Measurements from ENCODE around the gene PRSS53. TPM values are rescaled to one million over a fixed set of nuclear protein-coding genes. Genes with fewer than 3 reads are reported as not detected.
A peak's percentile ranks its signal among the peaks of the same experiment; 100 is the strongest.

The PRSS53 gene
- total RNA-seq, 1 donor from 2014 or later = 0.48 TPM

DNA sequence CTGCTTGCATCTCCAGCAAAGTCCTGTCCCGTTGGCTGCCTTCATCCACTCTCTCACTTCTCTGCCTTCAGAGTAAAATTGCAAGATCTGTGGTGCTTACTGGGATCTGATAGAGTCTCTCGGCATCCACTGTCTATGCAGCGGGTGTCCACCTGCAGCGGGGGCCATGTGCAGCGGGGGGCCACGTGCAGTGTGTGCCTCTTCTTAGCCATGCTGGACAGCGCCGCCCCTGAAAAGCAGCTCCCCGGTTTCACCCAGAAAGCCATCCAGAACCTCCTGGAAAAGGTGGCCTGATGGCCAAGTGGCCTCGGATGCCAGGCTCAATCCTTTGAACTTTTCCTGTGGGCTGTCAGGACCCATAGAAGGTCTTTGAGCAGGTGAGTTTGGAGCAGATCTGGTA, 45.9 kb downstream of the PRSS53 start:
- no peak for ATAC-seq

DNA sequence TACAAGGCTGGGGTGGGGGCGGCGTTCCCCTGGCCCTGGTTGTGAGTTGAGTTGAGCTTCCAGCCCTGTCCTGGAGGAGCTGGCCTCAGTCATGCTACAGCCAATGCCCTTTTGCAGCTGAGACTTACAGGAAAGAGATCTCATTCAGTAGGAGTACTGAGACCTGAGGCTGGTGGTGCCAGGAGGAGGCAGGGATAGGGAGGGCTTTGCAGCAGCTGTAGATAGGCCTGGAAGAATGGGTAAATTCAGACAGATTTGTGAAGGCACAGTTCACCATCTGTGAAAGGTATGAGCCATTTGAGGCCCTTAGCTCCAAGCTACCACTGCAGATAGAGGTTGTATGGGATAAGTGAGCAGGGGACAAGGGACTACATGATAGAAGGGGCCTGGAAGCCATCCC, 49.8 kb downstream of the PRSS53 start:
- no peak for ATAC-seq

GRCh38 chr16:31036691-31037090, 52.1 kb downstream of the PRSS53 start:
- ATAC-seq = no peak

GRCh38 chr16:31033709-31034492, 54.8 kb downstream of the PRSS53 start:
- ATAC-seq = peak; percentile 74

Other genes starting within 250 kb of the PRSS53 start
- gene BCL7C, start 194.9 kb downstream of the PRSS53 start, total RNA-seq = 30.5 TPM
- 2.3 TPM for gene CTF1, start 192.3 kb downstream of the PRSS53 start, total RNA-seq
- gene FBXL19, start 165.4 kb downstream of the PRSS53 start, total RNA-seq = 19.2 TPM
- gene ORAI3, start 139.9 kb downstream of the PRSS53 start, total RNA-seq = 9.8 TPM
- 8.2 TPM for gene SETD1A, start 131.2 kb downstream of the PRSS53 start, total RNA-seq
- 14.5 TPM for gene HSD3B7, start 103.7 kb downstream of the PRSS53 start, total RNA-seq
- 0.80 TPM for gene STX1B, start 78.3 kb downstream of the PRSS53 start, total RNA-seq
- gene STX4, start 55.4 kb downstream of the PRSS53 start, total RNA-seq = 42.8 TPM
- gene ZNF668, start 14.7 kb downstream of the PRSS53 start, total RNA-seq = 5.3 TPM
- gene ZNF646, start 14.5 kb downstream of the PRSS53 start, total RNA-seq = 9.0 TPM
- gene VKORC1, start 5.9 kb upstream of the PRSS53 start, total RNA-seq = 22.3 TPM
- 21.5 TPM for gene BCKDK, start 19.4 kb upstream of the PRSS53 start, total RNA-seq
- 25.5 TPM for gene KAT8, start 28.7 kb upstream of the PRSS53 start, total RNA-seq
- 59.3 TPM for gene PRSS8, start 46.8 kb upstream of the PRSS53 start, total RNA-seq
- gene PRSS36, start 61.1 kb upstream of the PRSS53 start, total RNA-seq = 1.5 TPM
- gene FUS, start 91.2 kb upstream of the PRSS53 start, total RNA-seq = 127 TPM
- gene PYCARD, start 113.8 kb upstream of the PRSS53 start, total RNA-seq = 75.6 TPM
- gene TRIM72, start 125.2 kb upstream of the PRSS53 start, total RNA-seq = 0.04 TPM
- not detected for gene PYDC1, start 128.2 kb upstream of the PRSS53 start, total RNA-seq
- 0.96 TPM for gene ITGAM, start 171.0 kb upstream of the PRSS53 start, total RNA-seq